AG09319 (cell line): ENCODE data around the gene VWA8.
"Not testable (repeated sequence)": the region's sequence is repeated elsewhere in the genome, so short reads cannot be mapped to it uniquely, and the experiment has no call there.

ENCODE experiments used
- DNase-seq: peaks from one replicate; pipeline ENCODE4 v3.0.0-alpha.2; 2010; ENCODE audit warnings: low read depth; ENCODE audit errors: extremely low read depth
- CTCF ChIP-seq: IDR thresholded peaks from 2 replicates; pipeline ENCODE4 v1.5.1; 2011; ENCODE audit warnings: low read depth, mild to moderate bottlenecking, inconsistent platforms, low read length, moderate library complexity

The VWA8 gene

GRCh38 chr13:41578371-41578770 is 382.5 kb downstream of the VWA8 start:
- no peak for TF ChIP-seq CTCF
- no peak for DNase-seq

DNA sequence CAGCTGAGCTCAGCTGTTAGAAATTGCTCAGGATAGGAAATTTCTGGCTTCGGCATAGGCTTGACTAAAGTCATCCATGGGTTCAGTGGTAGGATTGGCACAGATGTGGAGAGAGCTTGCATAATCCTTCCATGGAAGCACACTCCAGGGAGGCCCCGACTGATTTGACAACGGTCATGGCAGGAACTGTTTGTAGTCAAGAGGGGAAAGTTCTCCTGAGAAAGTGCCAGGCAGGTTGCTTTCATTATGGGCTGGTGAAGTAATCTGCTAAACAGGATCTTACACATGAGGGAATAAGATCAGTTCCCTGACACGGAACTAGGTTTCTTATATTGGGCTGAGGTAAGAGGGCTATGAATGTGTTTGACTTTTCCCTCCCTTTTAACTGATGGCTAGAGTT is 383.5 kb downstream of the VWA8 start:
- DNase-seq = peak; percentile 76
- TF ChIP-seq CTCF = no peak

DNA sequence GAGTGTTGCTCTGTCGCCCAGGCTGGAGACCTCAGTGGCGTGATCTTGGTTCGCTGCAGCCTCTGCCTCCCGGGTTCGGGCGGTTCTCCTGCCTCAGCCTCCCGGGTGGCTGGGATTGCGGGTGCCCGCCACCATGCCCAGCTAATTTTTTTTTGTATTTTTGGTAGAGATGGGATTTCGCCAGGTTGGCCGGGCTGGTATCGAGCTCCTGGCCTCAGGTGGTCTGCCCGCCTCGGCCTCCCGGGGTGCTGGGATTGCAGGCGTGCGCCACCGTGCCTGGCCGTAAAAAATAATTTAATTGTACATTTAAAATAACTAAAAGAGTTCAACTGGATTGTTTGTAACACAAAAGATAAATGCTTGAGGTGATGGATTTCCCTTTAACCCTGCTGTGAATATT is 387.3 kb downstream of the VWA8 start:
- DNase-seq = not testable (repeated sequence)

GRCh38 chr13:41571817-41572340 is 389.0 kb downstream of the VWA8 start:
- DNase-seq = not testable (repeated sequence)

DNA sequence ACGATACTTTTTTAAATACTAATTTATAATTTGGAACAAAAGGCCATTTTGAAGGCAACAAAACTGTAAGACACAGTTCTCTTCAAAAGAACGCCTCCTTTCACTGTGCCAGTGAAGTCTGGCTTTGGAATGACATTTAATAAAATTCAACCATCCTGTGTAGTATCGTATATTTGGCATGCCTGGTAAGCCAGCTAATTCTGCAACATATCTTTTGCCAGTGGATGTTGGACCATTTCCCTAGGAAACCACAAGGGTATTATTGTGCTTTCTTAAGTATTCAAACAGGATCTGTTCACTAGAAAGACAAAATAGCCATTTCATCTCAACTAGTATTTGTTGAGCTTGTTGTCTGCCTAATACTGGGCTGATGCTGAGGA is 391.9 kb downstream of the VWA8 start:
- TF ChIP-seq CTCF = no peak; the same call in 1 of the 2 replicates
- no peak for DNase-seq

DNA sequence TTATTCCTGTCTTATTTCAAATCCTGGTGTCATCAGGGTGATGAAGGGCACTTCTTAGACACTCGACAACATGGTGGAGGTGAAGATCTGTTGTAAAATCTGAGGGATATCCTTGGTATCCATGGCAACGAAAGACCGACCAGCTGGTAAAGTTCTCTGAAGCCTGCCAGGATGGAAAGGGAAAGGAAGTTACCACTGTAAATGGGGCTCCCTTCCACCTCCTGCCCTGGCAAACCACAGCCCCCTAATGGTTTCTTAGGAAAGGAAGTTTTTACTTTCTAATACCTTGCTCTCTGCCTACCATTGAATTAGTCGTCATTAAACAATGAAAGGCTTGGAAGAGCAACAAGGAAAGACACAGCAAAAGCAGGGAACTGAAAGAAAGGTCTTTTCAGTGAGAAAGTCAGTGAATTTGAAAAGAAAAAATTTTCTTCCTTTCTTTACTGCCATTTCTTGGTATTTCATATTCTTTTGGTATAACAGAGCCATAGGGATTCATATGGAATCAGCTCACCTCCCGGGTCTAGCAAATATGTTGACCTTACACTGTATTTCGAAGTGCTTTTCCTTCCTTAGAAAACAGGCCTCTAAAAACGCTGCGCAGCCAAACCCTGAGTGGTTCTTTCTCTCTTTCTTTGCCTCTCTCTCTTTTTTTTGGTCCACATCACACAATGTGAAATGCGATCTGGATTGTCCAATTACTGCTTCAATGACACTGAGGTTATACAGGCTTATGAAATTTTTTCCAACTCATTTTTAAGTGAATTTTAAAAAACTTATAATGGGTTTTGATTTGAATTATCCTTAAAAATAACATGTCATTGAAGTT is 392.6 kb downstream of the VWA8 start:
- no peak for DNase-seq
- TF ChIP-seq CTCF = no peak

GRCh38 chr13:41567363-41567762 is 393.5 kb downstream of the VWA8 start:
- TF ChIP-seq CTCF = no peak
- DNase-seq = no peak

DNA sequence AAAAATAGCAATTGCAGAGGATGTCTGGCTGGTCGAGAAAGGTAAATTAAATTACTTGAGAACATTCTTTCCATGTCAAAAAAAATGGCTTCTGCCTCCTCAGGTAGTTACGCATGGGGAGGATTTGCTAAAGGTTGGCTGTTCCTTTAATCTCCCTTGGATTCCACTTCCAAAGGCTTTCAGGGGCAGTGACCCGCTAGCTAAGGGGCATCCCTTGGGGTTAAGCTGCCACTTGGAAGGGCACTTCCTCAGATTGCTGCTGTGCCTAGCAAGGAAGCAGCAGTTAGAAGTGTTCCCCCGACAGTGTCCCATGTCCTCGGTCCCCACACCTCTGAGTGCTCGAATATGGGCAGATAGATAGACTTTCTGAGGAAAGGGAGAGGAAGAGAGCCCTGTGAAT is 395.1 kb downstream of the VWA8 start:
- no peak for DNase-seq
- TF ChIP-seq CTCF = no peak
